ENCODE measurements around the gene PATE4. TPM values are rescaled to one million over a fixed set of nuclear protein-coding genes. Genes with fewer than 3 reads are reported as not detected.
A peak's percentile ranks its signal among the peaks of the same experiment; 100 is the strongest.
"Not testable (repeated sequence)": the region's sequence is repeated elsewhere in the genome, so short reads cannot be mapped to it uniquely, and the experiment has no call there.

The PATE4 gene, protein sequence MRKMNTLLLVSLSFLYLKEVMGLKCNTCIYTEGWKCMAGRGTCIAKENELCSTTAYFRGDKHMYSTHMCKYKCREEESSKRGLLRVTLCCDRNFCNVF
- 0.20 TPM for polyA plus RNA-seq (ENCODE audit: insufficient read length)
- long read RNA-seq, donor 1, result 0 reads
- long read RNA-seq, donor 2, result 0 reads
- long read RNA-seq, donor 3, result 0 reads
- long read RNA-seq, donor 4, result 0 reads
- long read RNA-seq, donor 5, result 0 reads
- long read RNA-seq, donor 6, result 0 reads
- long read RNA-seq, donor 7, result 0 reads
- long read RNA-seq, donor 8, result 0 reads

GRCh38 chr11:125833016-125833415 is at the start of gene PATE4:
PATE4 (plus strand) TSS chr11:125833316; CDS start chr11:125833360, 44 bp downstream.
- no peak for DNase-seq

DNA sequence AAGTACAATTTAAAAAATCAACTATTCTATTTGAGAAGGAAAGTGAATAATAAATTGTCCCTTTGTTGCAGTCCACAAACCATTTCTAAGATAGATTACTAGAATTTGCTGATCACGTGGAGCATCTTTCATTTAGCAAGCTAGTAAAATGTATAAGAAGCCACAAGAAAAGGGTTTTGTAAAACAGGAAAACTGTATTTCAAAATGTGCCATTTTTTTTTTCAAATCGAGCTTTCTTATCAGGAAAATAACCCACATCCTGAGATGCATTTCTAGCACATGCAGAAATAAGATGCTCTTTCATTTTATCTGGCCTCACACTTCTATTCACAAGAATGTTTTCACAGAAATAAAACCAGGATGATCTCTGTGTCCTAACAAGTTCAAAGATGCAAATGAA is 48.4 kb upstream of the PATE4 start:
- DNase-seq, result no peak

GRCh38 chr11:125787827-125788226 is 45.3 kb upstream of the PATE4 start, which contains the start of gene PATE3:
PATE3 (plus strand) TSS chr11:125788127; CDS start chr11:125788152, 25 bp downstream.
- no peak for DNase-seq

DNA sequence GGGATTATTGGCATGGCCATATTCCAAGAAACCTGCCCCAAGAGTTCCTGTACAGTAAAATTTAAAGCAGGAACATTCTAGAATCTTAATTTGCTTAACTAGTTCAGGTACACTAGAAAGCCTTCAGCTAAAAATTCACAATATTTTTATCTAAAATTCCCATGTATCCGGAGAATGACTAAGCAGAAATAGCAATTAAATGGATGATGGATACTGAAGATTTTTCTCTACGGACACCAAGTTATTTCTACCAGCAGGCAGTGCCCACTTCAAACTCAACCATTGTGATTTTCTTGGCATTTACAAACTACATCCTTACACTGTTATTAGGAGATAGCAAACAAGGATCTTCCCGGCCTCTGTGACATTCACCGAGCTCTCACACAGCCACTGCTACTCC is 42.3 kb upstream of the PATE4 start:
- DNase-seq, result no peak

DNA sequence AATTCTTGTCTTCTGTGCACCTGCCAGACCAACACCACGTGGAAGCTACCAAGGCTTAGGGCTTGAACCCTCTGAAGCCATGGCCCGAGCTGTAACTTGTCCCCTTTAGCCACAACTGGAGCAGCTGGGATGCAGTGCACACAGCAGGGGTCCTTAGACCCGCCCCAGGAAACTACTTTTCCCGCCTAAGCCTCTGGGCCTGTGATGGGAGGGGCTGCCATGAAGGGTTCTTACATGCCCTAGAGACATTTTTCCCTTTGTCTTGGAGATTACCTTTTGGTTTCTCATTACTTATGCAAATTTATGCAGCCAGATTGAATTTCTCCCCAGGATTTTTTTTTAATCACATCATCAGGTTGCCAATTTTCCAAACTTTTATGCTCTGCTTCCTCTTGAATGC is 35.5 kb upstream of the PATE4 start:
- no peak for DNase-seq

- no peak for DNase-seq
These were observed 33.3 kb upstream of the PATE4 start for GRCh38 chr11:125799808-125800207.

- DNase-seq, result no peak
These were observed 30.7 kb upstream of the PATE4 start for GRCh38 chr11:125802387-125802786.

- no peak for DNase-seq
These were observed 25.2 kb upstream of the PATE4 start for GRCh38 chr11:125807909-125808308.

DNA sequence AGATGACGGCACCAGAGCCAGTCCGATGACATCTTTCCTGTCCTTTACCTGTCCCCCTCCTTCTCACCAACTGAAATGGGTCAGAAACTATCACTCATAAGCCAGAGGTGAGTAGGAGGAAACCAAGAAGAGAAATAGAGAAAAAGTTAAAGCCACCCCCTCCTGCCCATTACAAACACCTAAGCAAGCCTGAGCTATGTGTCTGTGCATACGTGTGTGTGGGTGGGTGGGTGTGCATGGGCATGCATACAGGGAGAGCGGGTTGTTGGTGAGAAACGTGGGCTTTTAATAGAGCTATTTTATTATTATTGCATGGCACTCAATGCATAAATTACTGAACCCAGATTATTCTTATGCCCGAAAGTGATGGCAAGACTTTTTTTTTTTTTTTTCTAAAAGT is 2.6 kb downstream of the PATE4 start:
- DNase-seq, result no peak

DNA sequence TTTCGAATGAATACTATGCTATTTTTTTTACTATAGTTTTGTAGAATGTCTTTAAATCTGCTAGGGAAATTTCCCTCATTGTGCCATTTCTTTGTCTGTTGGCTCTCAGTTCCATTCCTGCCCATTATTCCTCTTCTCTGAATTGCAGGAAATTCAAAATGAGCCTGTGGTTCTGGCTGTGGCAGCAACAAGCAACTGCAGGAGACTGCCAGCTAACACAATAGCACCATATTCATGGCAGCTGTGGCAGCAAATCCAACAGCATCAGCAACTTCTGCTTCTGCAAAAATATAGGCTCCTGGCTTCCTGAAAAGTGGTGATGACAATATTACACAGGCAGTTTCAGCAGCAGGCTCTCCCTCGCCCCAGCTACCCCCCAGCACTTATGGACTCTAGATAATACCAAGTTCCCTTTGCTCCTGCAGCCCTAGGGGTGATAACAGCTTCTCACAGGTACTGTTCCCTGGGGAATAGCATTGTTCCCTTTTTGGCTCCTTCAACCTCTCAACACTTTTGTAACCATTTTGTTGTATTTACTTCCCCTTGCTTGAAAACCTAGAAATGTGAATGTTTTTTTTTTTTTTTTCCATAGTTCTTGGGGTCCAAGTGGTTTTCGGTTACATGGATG is 9.3 kb downstream of the PATE4 start:
- DNase-seq, result no peak

DNA sequence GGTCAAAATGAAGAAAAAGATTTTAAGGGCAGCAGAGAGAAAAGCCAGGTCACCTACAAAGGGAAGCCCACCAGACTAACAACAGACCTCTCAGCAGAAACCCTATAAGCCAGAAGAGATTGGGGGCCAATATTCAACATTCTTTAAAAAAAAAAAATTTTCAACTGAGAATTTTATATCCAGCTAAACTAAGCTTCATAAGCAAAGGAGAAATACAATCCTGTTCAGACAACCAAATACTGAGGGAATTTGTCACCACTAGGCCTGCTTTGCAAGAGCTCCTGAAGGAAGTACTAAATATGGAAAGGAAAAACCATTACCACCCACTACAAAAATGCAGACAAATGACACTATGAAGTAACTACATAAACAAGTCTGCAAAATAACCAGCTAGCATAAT is 13.1 kb downstream of the PATE4 start:
- no peak for DNase-seq

GRCh38 chr11:125857670-125858069 is 24.6 kb downstream of the PATE4 start:
- not testable (repeated sequence) for DNase-seq

- DNase-seq, result not testable (repeated sequence)
These were observed 29.7 kb downstream of the PATE4 start for GRCh38 chr11:125862786-125863185.

- not testable (repeated sequence) for DNase-seq
These were observed 32.2 kb downstream of the PATE4 start for GRCh38 chr11:125865354-125865753.

GRCh38 chr11:125869521-125869920 is 36.4 kb downstream of the PATE4 start:
- no peak for DNase-seq

DNA sequence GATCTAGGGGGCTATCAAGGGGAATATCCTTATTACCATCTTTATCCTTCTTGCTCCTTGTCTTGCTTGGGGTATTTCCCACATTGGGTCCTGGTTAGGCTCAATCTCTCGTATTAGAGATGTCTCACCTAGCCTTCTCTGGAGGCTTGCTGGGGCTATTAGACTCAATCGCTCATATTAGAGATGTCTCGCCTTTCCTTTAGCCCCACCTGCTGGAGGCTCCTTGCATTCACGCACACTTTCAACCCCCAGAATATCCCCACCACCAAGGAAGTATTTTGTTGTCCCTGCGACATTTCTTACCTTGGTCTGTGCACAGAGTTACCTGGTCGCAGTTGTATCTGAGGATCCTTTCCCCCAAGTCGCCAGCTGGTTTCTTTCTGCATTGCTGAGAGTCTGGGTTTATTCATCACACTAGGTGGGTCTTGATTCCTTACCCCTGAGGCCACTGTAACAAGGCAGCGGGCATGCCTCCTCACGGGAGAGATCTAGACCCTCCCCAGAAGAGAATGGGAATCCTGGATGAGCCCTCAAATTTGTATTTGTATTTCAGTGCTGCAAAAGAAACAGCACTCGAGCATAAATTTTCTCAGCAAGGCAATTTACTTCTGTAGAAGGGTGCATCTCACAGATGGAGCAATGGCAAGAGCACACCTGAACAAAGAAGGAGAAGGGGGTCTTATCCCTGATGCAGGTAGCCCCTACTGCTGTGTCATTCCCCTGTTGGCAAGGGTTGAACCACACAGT is 38.4 kb downstream of the PATE4 start:
- no peak for DNase-seq

DNA sequence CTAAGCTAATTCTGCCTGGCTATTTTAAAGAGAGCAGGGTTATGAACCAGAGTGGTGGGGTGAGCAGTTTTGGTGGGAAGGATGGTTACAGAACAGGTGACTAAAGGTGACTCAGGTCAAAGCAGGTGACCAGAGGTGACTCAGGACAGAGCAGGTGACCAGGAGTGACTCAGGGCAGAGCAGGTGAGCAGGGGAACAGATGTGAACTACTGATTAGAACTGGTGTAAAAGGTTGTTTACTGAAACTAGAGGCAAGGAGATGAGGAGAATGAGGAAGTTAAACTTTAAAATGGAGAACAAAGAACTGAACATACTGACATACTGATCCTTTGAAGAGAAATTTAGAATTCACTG is 39.0 kb downstream of the PATE4 start:
- no peak for DNase-seq

DNA sequence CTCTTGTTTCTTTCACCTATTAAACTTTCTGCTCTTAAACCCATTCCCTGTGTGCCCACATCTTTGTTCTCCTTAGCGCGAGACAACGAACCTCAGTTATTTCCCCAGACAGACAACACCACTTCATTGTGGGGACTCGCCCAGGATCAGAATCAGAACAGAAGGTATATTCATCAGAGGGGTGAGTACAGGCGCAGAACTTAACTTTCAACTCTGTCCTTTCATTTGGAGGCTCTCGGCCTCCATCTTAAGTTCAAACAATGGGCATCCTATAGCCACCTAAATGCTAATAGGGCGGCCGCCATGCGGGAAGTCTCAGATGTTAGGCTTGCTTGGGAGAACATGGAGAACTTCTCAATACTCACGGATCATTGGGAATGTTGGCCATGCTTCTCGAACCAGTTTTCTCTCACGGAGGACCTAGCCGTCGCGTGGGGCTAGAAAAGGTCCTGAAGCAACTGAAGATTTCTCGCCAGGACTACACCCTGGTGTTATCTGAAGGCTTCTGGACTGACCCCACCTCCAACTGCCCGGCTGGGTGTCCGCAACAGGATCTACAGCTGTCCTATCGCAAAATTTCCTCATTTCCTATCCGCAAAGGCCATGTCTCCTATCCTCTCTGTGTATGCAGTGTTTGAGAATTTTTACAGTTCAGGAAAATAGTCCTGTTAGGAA is 40.9 kb downstream of the PATE4 start:
- DNase-seq, result no peak

GRCh38 chr11:125874556-125875124 is 41.5 kb downstream of the PATE4 start:
- DNase-seq, result peak; percentile 72

- DNase-seq, result no peak
These were observed 48.2 kb downstream of the PATE4 start for GRCh38 chr11:125881291-125881690.

GRCh38 chr11:125883375-125883774 is 50.3 kb downstream of the PATE4 start:
- DNase-seq, result no peak

DNA sequence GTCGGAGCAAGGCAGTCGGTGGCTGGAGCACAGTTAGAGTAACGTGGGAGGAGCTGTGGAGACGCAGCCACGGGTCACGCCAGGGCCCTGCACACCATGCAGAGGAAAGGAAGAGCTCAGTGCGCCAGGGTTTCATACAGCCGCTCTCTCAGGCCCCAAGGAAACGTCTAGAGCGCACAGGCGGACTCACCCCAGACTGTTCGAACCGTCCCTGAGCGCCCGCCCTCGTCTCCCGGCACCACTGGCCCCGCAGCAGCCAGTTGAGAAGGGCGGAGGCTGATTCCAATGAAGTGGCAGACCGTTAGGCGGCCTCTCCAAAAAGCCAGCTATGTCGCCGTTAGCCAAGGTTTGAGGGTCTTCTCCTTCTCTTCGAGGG is 53.9 kb downstream of the PATE4 start:
- peak; percentile 6 for DNase-seq

All from left kidney (tissue), 8 donors.